ENCODE data around the gene FRAT2.

The FRAT2 gene, protein sequence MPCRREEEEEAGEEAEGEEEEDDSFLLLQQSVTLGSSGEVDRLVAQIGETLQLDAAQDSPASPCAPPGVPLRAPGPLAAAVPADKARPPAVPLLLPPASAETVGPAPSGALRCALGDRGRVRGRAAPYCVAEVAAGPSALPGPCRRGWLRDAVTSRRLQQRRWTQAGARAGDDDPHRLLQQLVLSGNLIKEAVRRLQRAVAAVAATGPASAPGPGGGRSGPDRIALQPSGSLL

DNA sequence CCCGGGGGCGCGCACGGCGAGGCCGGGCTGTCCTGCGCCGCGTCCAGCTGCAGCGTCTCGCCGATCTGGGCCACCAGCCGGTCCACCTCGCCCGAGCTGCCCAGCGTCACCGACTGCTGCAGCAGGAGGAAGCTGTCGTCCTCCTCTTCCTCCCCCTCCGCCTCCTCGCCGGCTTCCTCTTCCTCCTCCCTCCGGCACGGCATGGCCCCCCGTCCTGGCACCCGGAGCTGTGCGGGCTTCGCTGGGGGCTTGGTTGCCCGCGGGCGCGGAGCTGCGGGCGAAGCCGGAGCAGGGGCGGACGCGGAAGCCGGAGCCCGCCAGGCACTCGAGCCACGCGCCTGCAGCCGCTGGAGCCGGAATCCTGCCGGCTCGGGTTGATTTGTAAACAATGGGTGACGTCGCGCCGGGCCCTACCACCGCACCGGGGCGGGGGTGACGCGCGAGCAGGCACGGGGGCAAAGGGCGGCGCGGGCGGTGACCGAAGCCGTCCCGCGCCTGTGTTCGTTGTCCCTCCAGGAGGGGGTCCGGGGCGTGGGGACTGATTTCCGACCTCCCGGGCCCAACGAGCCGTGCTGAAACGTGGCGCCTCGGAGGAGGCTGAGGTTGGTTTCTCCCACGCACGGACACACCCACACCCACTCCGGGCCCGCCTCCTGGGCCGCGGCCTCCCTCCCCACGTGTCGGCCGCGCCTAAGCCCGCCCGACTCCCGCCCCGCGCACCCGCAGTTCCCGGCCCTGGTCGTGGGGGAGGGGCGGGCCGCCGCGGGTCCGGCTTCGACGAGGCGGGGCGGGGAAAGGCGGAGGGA is at the start of gene FRAT2:
FRAT2 (minus strand) TSS at position 360 of the 806 bp plus-strand sequence; CDS start at position 203, 157 bp downstream.
- peak; percentile 72 to 76 for DNase-seq (ENCODE audit: low read depth in 2 of 2)

DNA sequence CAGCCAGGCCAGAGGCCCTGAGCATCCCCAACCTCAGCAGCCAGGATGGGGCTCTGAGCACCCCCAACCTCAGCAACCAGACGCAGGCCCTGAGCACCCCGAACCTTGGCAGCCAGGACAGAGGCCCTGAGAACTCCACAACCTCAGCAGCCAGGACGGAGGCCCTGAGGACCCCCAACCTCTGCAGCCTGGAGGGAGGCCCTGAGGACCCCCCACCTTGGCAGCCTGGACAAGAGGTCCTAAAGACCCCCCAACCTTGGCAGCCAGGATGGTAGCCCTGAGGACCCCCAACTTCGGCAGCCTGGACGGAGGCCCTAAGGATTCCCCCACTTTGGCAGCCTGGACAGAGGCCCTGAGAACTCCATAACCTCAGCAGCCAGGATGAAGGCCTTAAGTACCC is 49.6 kb upstream of the FRAT2 start:
- no peak for DNase-seq (ENCODE audit: low read depth in 2 of 2)

DNA sequence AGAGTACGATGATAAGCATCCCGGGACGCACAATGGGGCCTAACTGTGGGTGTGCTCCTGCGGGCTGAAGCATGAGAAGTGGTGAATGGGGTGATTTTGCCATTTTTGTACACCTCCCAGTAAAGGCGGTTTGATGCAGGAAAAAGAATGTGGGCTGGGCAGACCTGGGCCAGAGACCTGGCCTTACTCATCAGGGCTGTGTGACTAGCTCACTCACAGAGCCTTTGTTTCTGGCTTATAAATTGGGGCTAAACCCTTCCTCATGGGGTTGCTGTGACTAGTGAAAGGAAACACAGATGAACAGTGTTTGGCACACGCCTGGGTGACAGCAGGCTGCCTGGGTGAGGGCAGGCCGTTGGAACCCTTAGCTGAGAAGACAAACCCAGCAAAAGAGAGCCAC is 48.6 kb upstream of the FRAT2 start:
- no peak for DNase-seq (ENCODE audit: low read depth in 2 of 2)

DNA sequence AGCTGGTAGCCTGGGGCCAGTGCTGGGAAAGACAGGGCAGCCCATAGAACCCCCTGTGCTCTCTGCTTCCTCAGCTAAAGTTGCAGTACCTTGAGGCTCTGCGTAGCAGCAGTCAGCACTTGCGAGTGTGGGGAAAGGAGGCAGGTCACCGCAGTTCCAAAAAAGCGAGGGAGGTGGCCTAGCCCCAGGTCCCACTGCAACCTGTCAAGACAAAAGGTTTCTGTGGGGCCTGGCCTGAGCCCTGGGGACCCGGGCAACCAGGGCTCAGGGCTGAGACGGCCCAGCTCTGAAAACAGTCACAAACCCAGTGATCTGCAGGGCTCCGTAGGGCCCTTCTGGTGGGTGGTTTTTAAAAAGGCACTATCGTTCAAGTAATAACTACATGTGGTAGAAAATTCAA is 47.1 kb upstream of the FRAT2 start:
- no peak for DNase-seq (ENCODE audit: low read depth in 2 of 2)

DNA sequence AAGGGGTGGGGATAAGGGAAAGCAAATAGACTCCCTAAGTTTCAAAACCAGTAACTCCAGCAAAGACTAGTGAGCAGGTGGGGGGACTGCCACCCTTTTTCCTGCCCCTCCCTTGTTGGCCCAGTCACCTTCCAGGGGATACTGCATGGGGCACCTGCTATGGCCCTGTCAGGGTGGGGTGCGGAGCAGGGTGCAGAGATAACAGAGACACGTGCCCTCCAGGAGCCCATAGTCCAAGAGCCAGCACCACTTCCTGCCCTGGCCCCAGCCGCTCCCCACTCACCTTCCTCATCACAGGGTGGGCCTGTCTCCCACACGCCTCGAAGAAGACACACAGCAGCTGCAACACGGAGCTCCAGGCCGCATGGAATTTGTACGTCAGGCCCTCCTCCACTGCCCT is 46.0 kb upstream of the FRAT2 start:
- no peak for DNase-seq (ENCODE audit: low read depth in 2 of 2)

DNA sequence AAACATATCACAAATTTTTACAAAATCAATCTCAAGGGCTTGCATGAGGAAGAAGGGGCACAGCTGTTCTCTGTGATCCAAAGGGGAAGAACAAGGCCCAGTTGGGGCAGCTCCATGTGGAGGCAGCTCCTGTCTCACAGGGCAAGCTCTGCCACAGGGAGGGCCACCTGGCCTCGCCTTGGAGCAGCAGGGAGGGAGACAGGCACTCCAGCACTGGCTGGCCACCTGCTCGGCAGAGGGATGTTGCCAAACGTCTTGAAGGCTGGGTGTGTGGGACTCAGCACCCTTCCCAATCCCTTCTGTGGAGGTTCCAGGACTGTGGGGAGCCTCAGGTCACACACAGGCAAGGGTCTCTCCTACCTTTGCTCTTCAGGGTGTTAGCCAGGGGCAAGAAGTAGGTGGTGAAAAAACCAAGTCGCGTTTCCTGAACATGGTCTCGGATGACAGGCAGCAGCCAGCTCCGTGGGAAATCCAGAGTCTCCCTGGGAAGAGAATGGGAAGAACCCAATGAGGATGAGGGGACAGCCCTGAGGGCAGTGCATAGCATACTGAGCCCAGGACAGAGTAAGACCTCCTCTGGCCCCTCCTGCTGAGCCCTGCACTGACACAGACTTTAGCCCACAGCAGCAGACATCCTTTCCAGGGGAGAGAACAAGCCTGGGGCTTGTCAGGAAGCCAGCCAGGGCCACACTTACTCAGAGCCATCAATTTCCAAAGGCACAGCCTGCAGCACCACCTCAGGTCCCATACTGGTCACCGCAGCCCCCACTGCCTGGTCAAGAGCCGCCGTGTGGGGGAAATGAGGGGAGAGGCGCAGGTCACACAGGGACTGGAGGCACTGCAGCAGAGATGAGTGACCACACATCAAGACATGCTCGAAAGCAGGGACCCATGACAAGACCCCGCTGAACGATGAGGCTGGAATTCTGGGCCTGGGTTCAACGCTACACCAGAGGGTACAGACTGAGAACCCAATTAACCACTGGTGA is 44.7 kb upstream of the FRAT2 start:
- DNase-seq (ENCODE audit: low read depth in 2 of 2): no peak

DNA sequence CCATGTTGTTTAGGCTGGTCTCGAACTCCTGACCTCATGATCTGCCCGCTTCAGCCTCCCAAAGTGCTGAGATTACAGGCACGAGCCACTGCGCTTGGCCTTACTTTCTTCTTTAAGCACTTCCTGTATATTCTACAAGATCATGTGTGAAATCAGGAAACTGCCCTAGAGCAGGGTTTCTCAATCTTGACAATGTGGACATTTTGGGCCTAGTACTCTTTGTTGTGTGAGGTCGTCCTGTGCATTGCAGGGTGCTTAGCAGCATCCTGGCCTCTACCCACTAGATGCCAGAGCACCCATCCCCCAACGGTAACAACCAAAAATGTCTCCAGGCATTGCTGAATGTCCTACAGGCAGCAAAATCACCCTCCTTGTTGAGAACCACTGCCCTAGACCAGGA is 41.9 kb upstream of the FRAT2 start:
- DNase-seq (ENCODE audit: low read depth in 2 of 2): no peak

DNA sequence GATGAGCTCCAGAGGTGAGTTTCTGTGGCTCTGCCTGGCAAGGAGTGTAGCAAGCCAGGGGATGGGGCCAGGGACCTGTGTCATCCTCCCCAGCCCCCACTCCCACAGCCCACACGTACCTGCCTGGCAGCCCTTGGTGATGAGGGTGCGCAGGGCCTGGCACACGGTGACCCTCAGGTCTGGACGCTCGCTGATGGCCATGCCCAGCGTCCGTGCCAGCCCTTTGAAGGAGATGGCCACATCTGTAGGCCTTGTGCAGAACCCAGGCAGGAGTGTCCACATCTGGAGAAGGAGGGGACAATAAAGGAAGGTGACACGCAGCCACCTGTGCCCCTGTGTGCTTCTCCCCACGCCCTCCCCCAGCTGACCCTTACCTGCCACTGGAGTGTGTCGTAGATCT is 38.9 kb upstream of the FRAT2 start:
- no peak for DNase-seq (ENCODE audit: low read depth in 2 of 2)

DNA sequence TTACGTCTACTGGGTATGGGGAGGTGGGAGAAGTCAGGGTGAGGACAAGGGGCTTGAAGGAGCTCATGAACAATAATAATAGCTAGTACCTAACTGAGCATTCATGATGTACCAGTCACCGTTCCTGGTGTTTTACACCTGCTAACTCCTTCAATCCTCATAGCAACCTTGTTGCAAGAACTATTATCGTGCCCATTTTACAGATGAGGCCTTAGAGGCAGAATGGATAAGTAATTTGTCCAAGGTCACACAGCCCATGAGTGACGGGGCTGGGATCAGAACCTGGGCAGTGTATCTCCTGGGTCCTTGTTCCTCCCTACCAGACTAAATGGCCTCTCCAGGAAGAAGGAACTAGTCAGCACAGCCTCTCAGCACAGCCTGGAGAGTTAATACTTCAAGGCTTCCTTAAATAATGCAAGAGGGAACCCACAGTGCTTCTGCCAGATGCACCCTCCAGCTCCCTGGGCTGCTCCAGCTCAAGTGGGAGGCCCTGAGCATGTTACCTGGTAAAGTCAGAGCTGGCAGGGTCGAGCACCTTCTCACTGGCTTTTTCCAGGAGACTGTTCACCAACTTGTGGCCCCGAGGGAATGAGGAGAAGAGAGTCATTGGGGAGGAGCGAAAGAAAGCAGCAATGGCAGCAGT is 37.8 kb upstream of the FRAT2 start:
- no peak for DNase-seq (ENCODE audit: low read depth in 2 of 2)

DNA sequence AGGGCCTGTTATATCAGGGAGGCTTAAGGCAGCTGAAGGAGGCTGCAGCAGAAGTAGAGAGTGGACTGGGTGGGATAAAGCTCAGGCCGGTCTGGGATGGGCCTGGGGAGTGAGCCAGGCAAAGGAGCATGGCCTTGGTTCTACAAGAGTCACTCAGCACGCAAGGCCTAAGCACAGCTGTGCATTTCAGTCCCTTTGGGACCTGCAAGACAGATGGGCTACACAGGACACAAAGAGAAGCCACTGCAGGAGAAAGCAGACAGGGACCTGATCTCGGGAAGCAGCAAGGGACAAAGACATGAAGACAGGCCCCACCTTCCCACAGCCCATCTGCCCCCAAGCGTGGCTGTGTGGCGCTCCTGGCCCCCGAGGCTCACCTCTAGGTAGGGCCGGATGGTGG is 37.2 kb upstream of the FRAT2 start:
- DNase-seq (ENCODE audit: low read depth in 2 of 2): no peak

DNA sequence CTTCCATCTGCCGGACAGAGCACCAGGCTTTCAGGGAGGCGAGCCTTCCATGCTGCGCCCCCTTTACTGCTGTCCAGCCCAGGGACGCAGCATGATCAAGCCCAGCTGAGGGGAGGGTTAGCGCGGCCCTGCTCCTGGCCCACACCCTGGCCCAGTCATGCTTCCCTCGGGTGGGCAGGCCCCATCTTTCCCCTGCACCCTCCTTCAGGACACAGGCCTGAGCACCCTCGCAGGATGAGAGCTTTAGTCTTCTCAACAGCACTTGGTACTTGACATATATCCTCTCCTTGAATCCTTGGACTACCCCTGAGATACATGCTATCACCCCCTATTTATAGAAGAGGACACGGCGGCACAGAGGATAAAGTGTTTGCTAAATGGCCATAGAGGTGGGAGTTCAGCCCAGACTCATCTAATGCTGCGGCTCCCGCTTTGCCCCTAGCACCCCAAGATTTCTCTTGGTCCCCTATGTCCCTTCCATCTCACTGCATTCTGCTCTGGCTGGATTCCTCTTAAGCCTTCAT is 32.7 kb upstream of the FRAT2 start:
- no peak for DNase-seq (ENCODE audit: low read depth in 2 of 2)

DNA sequence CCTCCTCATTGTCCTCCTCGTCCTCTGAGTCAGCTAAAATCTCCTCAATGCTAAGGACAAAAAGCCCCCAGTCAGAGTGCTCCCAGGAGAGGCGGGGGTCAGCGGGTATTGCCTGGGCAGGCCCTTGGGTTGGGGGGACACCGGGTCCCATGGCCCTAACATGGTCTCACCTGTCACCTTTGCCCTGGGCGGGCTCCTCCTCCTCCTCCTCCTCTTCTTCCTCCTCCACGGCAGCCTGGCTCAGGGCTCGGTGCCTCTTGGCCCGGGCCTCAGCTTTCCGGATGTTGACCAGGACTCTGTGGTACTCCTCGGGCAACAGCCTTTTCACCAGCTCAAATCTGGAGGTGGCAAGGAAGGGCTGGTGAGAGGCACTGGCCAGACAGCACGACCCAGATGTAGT is 32.0 kb upstream of the FRAT2 start:
- no peak for DNase-seq (ENCODE audit: low read depth in 2 of 2)

DNA sequence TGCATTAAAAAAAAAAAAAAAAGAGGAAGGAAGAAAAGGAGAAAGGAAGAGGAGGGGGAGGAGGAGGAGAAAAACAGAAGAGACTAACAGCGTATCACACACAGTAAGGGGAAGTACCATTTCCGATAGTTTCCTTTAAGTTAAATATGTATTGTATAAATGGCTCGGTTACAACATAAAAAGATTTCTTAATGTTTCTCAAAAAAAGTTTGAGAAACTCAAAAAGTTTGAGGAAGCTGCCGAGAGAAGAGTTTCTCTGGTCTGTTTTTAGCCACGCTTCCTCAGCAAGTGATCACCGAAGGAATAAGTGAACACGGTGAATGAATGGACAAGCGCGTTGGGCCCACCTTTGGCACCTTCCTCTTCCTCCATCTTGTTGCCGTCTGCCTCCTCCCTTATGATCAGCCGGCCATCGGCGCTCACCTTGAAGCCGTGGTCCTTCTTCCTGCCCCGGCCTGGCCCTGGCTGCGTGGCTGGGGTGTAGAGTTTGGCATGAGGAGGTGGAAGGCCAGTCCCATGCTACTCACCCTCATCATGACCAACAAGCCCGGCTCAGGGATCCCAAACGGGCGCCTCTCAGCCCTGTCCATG is 31.3 kb upstream of the FRAT2 start:
- no peak for DNase-seq (ENCODE audit: low read depth in 2 of 2)

DNA sequence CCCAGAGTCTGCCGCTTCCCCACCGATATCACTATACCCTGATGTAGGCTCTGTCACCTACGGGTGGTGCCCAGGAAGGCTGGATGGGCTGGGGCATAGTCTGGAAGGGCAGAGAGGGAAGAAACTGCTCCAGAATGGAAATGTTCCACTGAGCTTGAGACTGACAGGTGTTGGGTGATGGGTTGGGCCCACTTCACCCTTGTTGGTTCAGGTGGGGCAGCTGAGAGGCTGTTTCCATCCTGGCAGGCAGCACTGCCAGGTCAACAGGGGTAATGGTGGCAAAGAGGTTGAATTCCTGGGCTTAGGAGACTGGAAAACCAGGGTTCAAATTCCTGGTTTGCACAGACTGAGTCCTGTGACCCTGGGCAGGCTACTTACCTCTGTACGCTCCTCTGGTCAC is 28.5 kb upstream of the FRAT2 start:
- DNase-seq (ENCODE audit: low read depth in 2 of 2): no peak

DNA sequence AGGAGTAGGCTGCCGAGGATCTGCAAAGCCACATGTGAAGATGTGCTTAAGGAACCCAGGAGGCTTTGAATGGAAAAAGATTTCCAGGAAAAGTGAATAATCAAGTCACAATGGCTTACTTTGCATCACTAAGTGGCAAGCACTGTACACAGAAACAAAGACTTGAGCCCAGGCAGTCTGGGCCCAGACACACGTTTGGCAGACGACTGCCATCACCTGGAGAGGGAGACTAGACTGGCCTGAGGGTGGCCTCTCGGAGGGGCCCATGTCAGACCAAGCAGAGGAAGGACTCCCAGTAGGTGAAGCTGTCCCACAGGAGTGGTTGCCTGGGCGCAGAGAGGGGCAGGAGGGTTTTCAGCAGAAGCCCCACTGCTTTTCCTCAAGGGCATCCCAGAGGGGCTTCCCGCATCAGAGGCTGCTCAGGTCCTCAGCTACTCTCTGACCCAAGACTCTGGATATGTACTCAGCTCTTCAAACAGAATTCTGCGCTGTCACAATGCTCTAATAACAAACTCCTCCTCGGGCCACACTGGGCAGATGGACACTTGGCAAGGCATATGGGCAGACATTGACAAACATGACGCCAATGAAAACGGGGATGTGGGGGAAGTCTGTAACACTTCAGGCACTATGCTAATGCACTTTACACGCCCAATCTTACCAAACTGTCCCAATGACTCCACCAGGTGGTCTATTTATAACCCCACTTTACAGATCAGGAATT is 27.9 kb upstream of the FRAT2 start:
- DNase-seq (ENCODE audit: low read depth in 2 of 2): no peak

DNA sequence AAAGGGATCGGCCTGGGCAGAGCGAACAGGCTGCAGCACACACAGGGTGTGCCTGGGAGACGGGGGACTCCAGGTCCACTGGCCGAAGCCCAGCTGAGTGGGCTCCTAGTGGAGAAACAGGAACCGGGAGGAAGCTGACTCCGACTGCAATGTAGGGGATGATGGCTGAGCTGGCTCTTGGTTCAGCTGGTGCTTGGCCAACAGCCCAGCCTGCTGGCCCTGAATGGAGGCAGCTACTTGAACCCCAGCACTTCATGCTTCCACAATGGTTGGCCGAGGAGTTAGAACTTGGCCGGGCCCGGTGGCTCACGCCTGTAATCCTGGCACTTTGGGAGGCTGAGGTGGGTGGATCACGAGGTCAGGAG is 27.0 kb upstream of the FRAT2 start:
- DNase-seq (ENCODE audit: low read depth in 2 of 2): no peak

DNA sequence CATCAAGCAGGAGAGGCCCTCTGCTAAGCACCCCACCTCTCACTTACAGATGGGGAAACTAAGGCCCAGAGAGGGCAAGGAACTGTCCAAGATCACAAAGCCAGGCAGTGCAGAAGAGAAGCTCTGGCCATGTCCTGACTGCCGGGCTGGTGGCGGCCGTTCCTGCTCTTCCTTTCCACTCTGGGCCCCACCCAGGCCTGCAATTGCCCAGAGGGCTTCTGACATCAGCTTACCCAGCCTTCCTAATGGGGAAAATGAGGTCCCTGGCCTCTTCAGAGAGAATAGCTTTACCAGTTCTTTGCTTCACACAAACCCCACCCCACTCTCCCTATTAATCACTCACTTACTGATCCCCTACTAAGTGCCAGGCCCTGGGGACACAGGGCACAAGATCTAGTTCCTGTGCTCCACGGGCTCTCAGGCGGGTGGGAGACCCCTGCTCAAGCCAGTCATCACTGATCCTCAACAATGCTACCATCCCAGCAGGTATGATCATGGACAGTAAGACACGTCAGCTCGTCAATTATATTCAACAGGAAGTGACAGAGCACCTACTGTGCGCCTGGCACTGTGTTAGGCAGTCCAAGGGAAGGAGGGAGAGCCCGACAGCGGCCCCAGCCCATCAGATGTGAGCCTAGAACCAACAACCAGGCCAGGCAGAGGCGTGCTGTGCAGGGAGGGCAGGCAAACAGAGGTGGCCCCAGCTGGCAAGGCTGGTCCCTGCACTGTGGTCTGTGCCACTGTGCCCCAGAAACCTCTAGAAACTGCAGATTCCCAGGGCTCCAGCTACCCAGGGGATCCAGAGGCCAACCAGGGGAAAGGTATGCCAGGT is 26.4 kb upstream of the FRAT2 start:
- no peak for DNase-seq (ENCODE audit: low read depth in 2 of 2)

DNA sequence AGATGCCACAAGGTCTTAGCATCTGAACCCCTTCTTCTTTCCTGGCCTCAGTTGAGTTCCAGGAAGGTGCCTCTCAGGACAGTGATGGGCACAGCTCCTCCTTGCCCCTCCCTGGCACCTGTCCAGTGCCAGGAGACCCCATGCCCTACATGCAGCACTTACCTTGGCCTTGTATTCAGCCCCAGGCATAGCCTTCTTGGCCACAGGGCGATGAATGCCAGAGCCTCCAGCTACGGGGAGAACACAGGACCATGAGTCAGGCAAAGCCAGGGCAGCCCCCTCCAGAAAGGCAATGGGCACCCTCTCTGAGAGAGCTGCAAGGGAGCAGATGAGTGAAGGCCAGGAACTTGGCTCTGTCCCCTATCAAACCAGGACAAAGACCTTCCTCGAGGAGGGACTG is 24.3 kb upstream of the FRAT2 start:
- no peak for DNase-seq (ENCODE audit: low read depth in 2 of 2)

DNA sequence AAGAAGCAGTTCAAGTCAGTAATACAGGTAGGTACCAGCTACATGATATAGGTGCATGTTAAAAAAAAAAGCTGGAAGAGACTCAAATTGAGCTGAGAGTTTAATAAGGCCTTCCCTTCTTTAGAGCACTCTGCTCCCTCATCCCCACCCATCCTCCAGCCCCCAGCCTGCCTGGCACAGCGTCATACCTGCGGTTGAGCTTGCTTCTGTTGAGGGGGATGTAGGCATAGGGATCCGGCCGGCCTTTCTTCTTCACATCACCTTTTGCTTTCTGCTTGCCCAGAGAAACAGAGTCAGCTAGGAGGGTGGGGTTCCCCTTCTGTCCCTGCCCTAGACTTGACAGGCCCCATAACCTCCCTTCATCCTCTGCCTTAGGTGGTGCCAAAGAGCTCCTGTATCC is 23.8 kb upstream of the FRAT2 start:
- no peak for DNase-seq (ENCODE audit: low read depth in 2 of 2)

DNA sequence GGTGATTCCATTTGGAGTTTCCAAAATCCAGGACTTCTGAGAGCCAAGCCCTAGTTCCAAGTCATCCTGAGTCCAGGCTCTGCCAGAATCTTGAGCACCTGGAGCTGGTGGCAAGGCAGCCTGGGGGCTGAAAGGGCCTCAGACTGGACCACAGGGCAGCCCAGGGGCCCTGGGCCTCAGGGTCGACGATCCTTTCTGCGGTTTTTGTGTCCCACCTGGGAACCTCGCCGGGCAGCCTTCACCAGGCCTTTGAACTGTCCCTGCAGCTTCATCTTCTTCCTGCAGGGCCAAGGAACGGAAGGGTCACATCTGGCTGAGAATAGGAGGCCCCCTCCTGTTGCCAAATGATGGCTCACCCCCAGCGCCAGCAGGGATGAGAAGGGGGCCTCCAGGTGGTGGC is 22.4 kb upstream of the FRAT2 start:
- no peak for DNase-seq (ENCODE audit: low read depth in 2 of 2)

Data from activated CD8-positive, alpha-beta memory T cell treated with anti-CD3 and anti-CD28 coated beads for 4 hours (primary cell).